ENCODE results near the gene RPRD1B. TPM values are rescaled to one million over a fixed set of nuclear protein-coding genes. Genes with fewer than 3 reads are reported as not detected.

RPRD1B gene
- total and polyA plus RNA-seq, 2 of the 13 experiments (the other 11 are each of a cell fraction or from before 2014, with no cell fraction given) = 31.1 to 41.5 TPM

- no peak for TF ChIP-seq RERE (CRISPR knock-in tag; IDR thresholded peaks at IDR 0.05; ENCODE audit: low read depth)
- TF ChIP-seq, protein P1, sequence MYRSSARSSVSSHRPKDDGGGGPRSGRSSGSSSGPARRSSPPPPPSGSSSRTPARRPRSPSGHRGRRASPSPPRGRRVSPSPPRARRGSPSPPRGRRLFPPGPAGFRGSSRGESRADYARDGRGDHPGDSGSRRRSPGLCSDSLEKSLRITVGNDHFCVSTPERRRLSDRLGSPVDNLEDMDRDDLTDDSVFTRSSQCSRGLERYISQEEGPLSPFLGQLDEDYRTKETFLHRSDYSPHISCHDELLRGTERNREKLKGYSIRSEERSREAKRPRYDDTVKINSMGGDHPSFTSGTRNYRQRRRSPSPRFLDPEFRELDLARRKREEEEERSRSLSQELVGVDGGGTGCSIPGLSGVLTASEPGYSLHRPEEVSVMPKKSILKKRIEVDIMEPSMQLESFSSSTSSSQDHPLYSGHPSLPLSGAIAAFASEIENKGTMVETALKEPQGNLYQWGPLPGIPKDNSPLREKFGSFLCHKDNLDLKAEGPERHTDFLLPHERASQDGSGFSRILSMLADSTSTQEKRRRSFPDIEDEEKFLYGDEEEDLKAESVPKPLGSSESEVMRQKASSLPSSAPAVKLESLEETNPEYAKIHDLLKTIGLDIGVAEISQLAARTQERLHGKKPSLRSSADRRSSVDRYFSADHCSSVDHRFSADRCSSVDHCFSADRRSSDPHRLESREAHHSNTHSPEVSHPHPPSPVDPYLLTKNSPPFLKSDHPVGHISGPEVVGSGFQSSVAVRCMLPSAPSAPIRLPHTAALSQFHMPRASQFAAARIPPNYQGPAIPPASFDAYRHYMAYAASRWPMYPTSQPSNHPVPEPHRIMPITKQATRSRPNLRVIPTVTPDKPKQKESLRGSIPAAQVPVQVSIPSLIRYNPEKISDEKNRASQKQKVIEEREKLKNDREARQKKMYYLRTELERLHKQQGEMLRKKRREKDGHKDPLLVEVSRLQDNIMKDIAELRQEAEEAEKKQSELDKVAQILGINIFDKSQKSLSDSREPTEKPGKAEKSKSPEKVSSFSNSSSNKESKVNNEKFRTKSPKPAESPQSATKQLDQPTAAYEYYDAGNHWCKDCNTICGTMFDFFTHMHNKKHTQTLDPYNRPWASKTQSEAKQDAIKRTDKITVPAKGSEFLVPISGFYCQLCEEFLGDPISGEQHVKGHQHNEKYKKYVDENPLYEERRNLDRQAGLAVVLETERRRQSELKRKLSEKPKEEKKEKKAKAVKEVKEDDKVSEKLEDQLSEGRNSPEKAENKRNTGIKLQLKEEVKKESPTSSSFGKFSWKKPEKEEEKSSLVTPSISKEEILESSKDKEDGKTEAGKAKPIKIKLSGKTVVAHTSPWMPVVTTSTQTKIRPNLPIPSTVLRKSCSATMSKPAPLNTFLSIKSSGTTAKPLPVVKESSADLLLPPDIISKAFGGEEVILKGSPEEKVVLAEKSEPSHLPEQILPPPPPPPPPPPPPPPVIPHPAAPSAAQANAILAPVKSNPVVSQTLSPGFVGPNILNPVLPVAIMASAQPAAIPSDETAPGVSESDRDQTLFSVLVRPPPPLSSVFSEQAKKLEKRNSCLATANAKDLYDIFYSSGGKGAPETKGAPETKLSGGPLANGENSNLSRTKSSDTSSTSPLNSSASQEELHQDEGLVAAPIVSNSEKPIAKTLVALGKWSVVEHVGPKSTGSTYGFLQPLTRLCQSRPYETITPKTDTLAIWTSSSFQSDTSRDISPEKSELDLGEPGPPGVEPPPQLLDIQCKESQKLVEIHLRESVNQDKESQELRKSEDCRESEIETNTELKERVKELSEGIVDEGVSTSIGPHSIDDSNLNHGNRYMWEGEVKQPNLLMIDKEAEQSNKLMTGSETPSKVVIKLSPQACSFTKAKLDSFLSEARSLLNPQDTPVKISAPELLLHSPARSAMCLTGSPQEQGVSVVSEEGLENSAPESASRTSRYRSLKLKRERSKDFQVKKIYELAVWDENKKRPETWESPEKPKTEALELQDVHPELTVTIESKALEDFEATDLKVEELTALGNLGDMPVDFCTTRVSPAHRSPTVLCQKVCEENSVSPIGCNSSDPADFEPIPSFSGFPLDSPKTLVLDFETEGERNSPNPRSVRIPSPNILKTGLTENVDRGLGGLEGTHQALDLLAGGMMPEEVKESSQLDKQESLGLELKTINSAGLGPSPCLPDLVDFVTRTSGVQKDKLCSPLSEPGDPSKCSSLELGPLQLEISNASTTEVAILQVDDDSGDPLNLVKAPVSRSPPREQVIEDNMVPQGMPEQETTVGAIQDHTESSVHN (CRISPR knock-in tag; IDR thresholded peaks at IDR 0.05) = no peak
- TF ChIP-seq FOXK1 (CRISPR knock-in tag; IDR thresholded peaks at IDR 0.05; ENCODE audit: borderline replicate concordance, low read depth) = no peak
Observed at GRCh38 chr20:38055294-38055693, 21.7 kb downstream of the RPRD1B start (continued).
